HepG2 (cell line): ENCODE measurements around the gene MLH1.

ENCODE experiments used
- FOXM1 ChIP-seq: sonication (generic); formaldehyde crosslinking; IDR thresholded peaks from 2 replicates; pipeline ENCODE4 v1.5.0; 2020; ENCODE audit warnings: missing genetic modification reagents
- PHF20 ChIP-seq: sonication (generic); formaldehyde crosslinking; IDR thresholded peaks from 2 replicates; pipeline ENCODE4 v1.5.0; 2020; ENCODE audit warnings: mild to moderate bottlenecking, missing genetic modification reagents
- POLR2A ChIP-seq, 2 experiments: IDR thresholded peaks; 2 replicates each; pipeline ENCODE4 v1.6.1; 2011; ENCODE audit warnings: low read depth in 2 of 2, low read length in 2 of 2, mild to moderate bottlenecking in 1 of 2, moderate library complexity in 1 of 2; ENCODE audit not compliant: insufficient read depth in 1 of 2
- RFX5 ChIP-seq: IDR thresholded peaks from 2 replicates; pipeline ENCODE4 v1.6.1; 2011; ENCODE audit warnings: low read depth, low read length, improper control_type of control experiment
- THRA ChIP-seq: sonication (generic); formaldehyde crosslinking; IDR thresholded peaks from 2 replicates; pipeline ENCODE4 v1.4.0; 2020; ENCODE audit warnings: missing genetic modification reagents, borderline replicate concordance
- ZNF768 ChIP-seq: sonication (generic); formaldehyde crosslinking; IDR thresholded peaks from 2 replicates; pipeline ENCODE4 v1.4.0; 2020; ENCODE audit warnings: missing genetic modification reagents

DNA sequence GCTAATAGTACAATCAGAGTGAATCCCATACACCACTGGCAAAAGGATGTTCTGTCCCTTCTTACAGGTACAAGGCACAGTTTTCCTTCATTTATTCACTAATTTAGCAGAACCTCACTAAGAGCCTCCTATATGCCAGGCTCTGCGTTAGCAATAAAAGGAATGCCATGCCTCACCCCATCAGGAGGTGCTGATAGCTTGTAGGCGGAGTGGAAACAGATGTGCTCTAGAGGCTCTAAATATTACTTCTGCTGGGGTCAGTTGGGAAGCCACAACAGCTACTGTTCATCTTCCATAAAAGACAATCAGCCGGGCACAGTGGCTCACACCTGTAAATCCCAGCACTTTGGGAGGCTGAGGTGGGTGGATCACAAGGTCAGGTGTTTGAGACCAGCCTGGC lies 24.4 kb downstream of the MLH1 start:
- TF ChIP-seq FOXM1 (CRISPR knock-in tag) (no peak), POLR2A (IDR thresholded peaks at IDR 0.05; ENCODE audit: insufficient read depth in 1 of 2, low read depth in 2 of 2, low read length in 2 of 2) (no peak), PHF20 (CRISPR knock-in tag) (no peak), THRA (no peak), ZNF768 (no peak), RFX5 (no peak)
